ENCODE data around the gene TFCP2L1.

DNA sequence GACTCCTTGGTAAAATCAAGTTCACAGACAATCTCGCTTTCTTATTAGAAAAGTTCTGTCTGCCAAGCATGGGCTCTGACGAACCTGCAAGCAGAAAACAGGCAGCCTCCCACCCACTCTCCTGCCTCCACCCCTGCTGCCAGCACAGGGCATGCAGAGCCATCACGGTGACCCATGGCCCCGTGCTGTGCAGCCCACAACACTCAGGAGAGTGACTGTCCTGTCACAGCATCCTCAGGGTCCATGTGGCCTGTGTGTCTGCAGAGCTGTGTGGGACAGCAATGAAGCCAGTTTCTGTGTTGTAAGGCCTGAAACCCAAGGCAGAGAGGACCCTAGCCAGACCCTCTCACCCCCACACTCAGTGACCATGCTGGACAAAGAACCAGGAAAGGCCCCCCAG is 46.2 kb downstream of the TFCP2L1 start:
- TF ChIP-seq, protein P1, sequence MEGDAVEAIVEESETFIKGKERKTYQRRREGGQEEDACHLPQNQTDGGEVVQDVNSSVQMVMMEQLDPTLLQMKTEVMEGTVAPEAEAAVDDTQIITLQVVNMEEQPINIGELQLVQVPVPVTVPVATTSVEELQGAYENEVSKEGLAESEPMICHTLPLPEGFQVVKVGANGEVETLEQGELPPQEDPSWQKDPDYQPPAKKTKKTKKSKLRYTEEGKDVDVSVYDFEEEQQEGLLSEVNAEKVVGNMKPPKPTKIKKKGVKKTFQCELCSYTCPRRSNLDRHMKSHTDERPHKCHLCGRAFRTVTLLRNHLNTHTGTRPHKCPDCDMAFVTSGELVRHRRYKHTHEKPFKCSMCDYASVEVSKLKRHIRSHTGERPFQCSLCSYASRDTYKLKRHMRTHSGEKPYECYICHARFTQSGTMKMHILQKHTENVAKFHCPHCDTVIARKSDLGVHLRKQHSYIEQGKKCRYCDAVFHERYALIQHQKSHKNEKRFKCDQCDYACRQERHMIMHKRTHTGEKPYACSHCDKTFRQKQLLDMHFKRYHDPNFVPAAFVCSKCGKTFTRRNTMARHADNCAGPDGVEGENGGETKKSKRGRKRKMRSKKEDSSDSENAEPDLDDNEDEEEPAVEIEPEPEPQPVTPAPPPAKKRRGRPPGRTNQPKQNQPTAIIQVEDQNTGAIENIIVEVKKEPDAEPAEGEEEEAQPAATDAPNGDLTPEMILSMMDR (IDR thresholded peaks at IDR 0.05): no peak
- no peak for TF ChIP-seq EP300 (IDR thresholded peaks at IDR 0.05)
- TF ChIP-seq POLR2AphosphoS5 (IDR thresholded peaks at IDR 0.05): no peak
